HG03039 (cell line): ENCODE data around the gene ZNF668.
"Not testable (repeated sequence)": the region's sequence is repeated elsewhere in the genome, so short reads cannot be mapped to it uniquely, and the experiment has no call there.

Experiments
- ATAC-seq: cut with Tn5 transposase; IDR thresholded peaks from one replicate; pipeline ENCODE4 v1.9.1; 2021; ENCODE audit warnings: mild to moderate bottlenecking, moderate library complexity; ENCODE audit not compliant: unreplicated experiment

ZNF668 gene

DNA sequence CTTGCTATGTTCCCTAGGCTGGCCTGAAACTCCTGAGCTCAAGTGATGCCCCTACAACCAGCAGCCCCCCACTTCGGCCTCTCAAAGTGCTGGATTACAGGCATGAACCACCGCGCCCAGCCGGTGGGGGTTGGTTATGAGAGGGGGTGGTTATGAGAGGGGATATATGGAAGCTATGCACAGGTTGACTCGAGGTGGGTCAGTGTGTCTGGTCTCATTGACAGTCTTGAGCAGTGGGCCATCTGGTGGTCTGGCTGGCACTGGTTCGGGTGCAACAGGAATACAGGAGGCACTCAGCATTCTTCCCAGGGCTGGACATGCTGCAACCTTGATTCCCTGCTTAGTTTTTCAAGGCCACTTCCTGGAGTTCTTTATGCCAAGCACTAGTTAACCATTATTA is 58.0 kb downstream of the ZNF668 start:
- ATAC-seq, result no peak

DNA sequence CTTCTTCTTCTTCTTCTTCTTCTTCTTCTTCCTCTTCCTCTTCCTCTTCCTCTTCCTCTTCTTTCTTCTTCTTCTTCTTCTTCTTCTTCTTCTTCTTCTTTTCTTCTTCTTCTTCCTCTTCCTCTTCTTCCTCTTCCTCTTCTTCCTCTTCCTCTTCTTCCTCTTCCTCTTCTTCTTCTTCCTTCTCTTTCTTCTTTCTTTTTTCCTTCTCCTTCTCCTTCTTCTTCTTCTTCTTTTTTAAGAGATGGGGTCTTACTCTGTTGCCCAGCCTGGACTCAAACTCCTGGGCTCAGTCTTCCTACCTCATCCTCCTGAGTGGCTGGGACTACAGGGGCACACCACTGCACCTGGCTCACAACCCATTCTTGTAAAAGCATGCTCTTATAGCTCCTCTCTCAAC is 60.7 kb downstream of the ZNF668 start:
- ATAC-seq, result not testable (repeated sequence)

- ATAC-seq, result not testable (repeated sequence)
These were observed 62.2 kb downstream of the ZNF668 start for GRCh38 chr16:31011815-31012214.
